ENCODE results near the gene ZMAT5. TPM values are rescaled to one million over a fixed set of nuclear protein-coding genes. Genes with fewer than 3 reads are reported as not detected.

ZMAT5 gene
- total and polyA plus RNA-seq, 9 of the 15 experiments (the other 6 are each of a cell fraction or from before 2014, with no cell fraction given), result 2.0 to 25.2 (median 11.9) TPM

DNA sequence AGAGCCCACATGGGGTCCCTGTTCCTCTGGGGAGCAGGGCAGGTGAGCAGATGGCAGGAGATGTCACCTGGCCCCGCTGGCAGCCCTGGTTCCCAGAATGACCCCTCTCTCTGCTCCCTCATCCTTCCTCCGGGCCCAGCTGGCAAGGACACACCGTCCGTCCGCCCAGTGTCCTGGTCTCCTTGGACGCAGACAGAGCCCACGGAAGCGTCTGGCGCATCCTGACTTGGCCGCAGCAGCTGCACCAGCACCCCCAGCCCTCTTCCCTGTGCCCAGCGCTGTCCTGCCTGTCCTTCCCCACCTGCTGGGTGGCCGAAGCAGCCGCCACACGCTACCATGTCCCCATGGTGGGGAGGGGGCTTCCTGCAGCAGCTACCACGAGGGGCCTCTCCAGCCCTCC, 56.6 kb downstream of the ZMAT5 start:
- no peaks in the 10 kb centered on the region for H3K79me2 ChIP-seq (ENCODE audit: control insufficient read depth, insufficient read depth, low read length)
- ChIA-PET CTCF (ENCODE audit: low intra/inter-chr PET ratio) (no interaction called here), POLR2A (no interaction called here)
- H3K27me3 ChIP-seq (ENCODE audit: control insufficient read depth in 2 of 2, insufficient read depth in 2 of 2, low read length in 2 of 2), result peaks cover 0 to 53% of the 10 kb centered on the region in 2 experiments; a peak in 3 of 5 replicates
- in situ Hi-C loops (cut with MboI), result no loop called here
- no peaks in the 10 kb centered on the region for H3K36me3 ChIP-seq (ENCODE audit: control insufficient read depth, insufficient read depth, low read length)
- H3K4me3 ChIP-seq, result no peak overlapping the region
- H3K27ac ChIP-seq (ENCODE audit: extremely low read depth, low read depth, low read length), result no peak overlapping the region
- intact Hi-C loops (cut with micrococcal nuclease), result no loop called here
- DNase-seq (ENCODE audit: extremely low read depth in 1 of 4, low spot score in 3 of 4) (no peak), FAIRE-seq (no peak), ATAC-seq (no peak)
- no peaks in the 10 kb centered on the region for H3K9me3 ChIP-seq (replicated peaks; ENCODE audit: control insufficient read depth, insufficient read depth, low read depth, low read length)
- H3K4me2 ChIP-seq (ENCODE audit: insufficient read depth, low read length), result no peak overlapping the region
- WGBS (ENCODE audit: insufficient coverage, low coverage, missing lambda C conversion rate), result 18% methylated on average over 5 of the region's 15 CpGs
- peaks cover 0 to 4% of the 10 kb centered on the region in 2 experiments; a peak in 2 of 5 replicates for H3K4me1 ChIP-seq (replicated peaks in 1 of 2; ENCODE audit: control insufficient read depth in 2 of 2, insufficient read depth in 2 of 2, low read length in 2 of 2)
- H2AFZ ChIP-seq (ENCODE audit: low read depth, low read length), result no peak overlapping the region
- no peak overlapping the region for H3K9ac ChIP-seq (ENCODE audit: insufficient read depth in 1 of 2, low read depth in 2 of 2, low read length in 2 of 2)
- no peaks in the 10 kb centered on the region for H3K9me1 ChIP-seq (ENCODE audit: control insufficient read depth, insufficient read depth, low read length)
- H4K20me1 ChIP-seq (replicated peaks; ENCODE audit: control insufficient read depth, insufficient read depth, low read length), result no peaks in the 10 kb centered on the region
- no TSS peak for BruUV-seq (replicated peaks)
- TF ChIP-seq, protein P1, sequence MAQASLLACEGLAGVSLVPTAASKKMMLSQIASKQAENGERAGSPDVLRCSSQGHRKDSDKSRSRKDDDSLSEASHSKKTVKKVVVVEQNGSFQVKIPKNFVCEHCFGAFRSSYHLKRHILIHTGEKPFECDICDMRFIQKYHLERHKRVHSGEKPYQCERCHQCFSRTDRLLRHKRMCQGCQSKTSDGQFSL (CRISPR knock-in tag; IDR thresholded peaks at IDR 0.05), result no peak
- TF ChIP-seq, protein P1 (tag; IDR thresholded peaks at IDR 0.05), result no peak
- no peak for TF ChIP-seq KAT7 (CRISPR knock-in tag; IDR thresholded peaks at IDR 0.05; ENCODE audit: borderline replicate concordance)

DNA sequence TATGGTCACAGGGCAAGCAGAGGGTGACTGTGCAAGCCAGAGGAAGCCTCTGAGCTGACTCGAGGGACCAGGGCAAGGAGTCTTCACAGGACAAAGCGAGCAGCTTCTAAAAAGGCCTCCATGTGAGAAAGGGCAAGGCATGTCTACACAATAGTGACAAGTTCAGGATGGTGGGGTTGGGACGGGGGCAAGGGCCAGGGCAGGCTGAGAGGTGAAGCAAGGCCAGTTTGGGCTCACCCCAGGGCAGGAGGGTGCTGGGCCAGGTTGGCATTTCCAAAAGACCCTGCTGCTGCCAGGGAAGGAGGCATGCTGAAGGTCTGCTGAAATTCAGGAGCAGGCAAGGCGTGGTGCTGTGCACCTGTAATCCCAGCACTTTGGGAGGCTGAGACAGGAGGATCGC, 59.3 kb downstream of the ZMAT5 start:
- peaks cover 0 to 19% of the 10 kb centered on the region in 2 experiments; a peak in 2 of 5 replicates for H3K4me1 ChIP-seq (replicated peaks in 1 of 2; ENCODE audit: control insufficient read depth in 2 of 2, insufficient read depth in 2 of 2, low read length in 2 of 2)
- H4K20me1 ChIP-seq (replicated peaks; ENCODE audit: control insufficient read depth, insufficient read depth, low read length), result no peaks in the 10 kb centered on the region
- in situ Hi-C loops (cut with MboI) (no loop called here), intact Hi-C loops (cut with micrococcal nuclease) (no loop called here)
- no peak overlapping the region for H3K27ac ChIP-seq (ENCODE audit: extremely low read depth, low read depth, low read length)
- H3K9me3 ChIP-seq (replicated peaks; ENCODE audit: control insufficient read depth, insufficient read depth, low read depth, low read length), result no peaks in the 10 kb centered on the region
- DNase-seq (ENCODE audit: extremely low read depth in 1 of 4, low spot score in 3 of 4), result no peak
- no peak overlapping the region for H3K9ac ChIP-seq (ENCODE audit: insufficient read depth in 1 of 2, low read depth in 2 of 2, low read length in 2 of 2)
- 28% methylated on average over 5 of the region's 5 CpGs for WGBS (ENCODE audit: insufficient coverage, low coverage, missing lambda C conversion rate)
- ChIA-PET POLR2A (interaction anchor here (1.2 kb wide), 1 partner anchor 11 kb away, joined by 3 read pairs; no protein-coding TSS in a partner anchor), CTCF (ENCODE audit: low intra/inter-chr PET ratio) (no interaction called here)
- no peaks in the 10 kb centered on the region for H3K9me1 ChIP-seq (ENCODE audit: control insufficient read depth, insufficient read depth, low read length)
- no peak for TF ChIP-seq HMG20B (CRISPR knock-in tag; IDR thresholded peaks at IDR 0.05)
- TF ChIP-seq NFYB (IDR thresholded peaks at IDR 0.05; ENCODE audit: extremely low read depth, insufficient read length), result no peak
- TF ChIP-seq ARID2 (IDR thresholded peaks at IDR 0.05), result no peak
- TF ChIP-seq, protein P2, sequence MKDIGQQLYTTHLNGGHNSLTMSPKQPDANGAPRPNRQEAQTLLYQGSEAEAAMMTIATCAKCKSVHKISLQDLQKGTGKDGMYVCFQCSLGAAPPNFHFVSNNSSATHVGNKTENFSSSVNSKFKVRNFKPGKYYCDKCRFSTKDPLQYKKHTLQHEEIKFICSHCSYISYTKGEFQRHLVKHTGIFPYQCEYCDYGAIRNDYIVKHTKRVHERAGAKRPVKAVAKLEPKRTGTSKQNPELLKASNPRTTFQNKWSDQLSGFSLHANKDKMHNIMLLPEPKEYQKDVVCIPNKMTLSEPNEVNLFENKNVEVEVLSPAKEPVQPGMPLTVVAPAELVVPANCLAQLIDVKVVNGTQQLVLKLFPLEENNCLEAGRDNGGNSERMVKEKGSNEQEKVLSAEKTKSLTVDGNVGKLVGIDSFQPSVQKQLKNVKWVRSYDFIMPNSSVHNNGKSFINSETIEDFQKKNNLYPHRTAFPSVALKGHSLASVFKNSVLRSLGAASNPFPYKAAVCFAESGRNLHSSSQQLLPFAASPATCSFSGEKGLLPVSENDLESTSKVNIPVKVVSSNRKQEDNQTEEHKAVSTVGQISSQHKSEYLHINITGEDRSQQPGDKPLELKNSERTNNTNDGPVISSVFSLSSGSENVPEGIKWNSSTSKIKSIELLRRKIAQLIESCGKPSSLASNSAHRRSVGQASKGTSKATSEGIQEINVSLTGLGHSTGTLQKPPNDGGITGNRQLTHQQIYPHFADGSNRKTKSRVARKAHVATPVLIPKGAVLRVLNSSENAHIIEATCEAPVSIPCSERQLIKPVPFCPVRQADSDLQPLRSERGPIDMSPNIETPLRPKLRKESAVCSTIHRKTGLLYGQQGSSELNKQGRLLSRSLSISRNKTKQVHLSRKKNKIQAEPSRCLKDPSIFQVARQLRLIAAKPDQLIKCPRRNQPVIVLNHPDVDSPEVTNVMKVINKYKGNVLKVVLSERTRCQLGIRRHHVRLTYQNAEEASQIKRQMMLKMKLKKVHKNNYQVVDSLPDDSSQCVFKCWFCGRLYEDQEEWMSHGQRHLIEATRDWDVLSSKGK (CRISPR knock-in tag; IDR thresholded peaks at IDR 0.05), result no peak
- no peak for TF ChIP-seq CEBPB (tag; IDR thresholded peaks at IDR 0.05)
- TF ChIP-seq BDP1 (IDR thresholded peaks at IDR 0.05; ENCODE audit: insufficient read depth, insufficient read length), result no peak
- no peak for TF ChIP-seq PTRF (tag; IDR thresholded peaks at IDR 0.05)
- no peak for TF ChIP-seq NCOA4 (IDR thresholded peaks at IDR 0.05; ENCODE audit: partially characterized antibody)
- no peak for TF ChIP-seq NR1H2 (CRISPR knock-in tag; IDR thresholded peaks at IDR 0.05)
- TF ChIP-seq ZNF212 (CRISPR knock-in tag; IDR thresholded peaks at IDR 0.05), result no peak
- no peaks in the 10 kb centered on the region for H3K79me2 ChIP-seq (ENCODE audit: control insufficient read depth, insufficient read depth, low read length)
- H3K4me3 ChIP-seq, result no peak overlapping the region
- H3K27me3 ChIP-seq (ENCODE audit: control insufficient read depth in 2 of 2, insufficient read depth in 2 of 2, low read length in 2 of 2), result peaks cover 0 to 32% of the 10 kb centered on the region in 2 experiments; a peak in 3 of 5 replicates
- no TSS peak for BruUV-seq (replicated peaks)
- no peak for ATAC-seq
- no peak for FAIRE-seq
- no peaks in the 10 kb centered on the region for H3K36me3 ChIP-seq (ENCODE audit: control insufficient read depth, insufficient read depth, low read length)
- no peak overlapping the region for H2AFZ ChIP-seq (ENCODE audit: low read depth, low read length)
- H3K4me2 ChIP-seq (ENCODE audit: insufficient read depth, low read length), result no peak overlapping the region
